Transverse colon (tissue), 4 donors: ENCODE measurements around the gene ADORA3. TPM values are rescaled to one million over a fixed set of nuclear protein-coding genes. Genes with fewer than 3 reads are reported as not detected.
"Not testable (repeated sequence)": the region's sequence is repeated elsewhere in the genome, so short reads cannot be mapped to it uniquely, and the experiment has no call there.

Source experiments
- DNase-seq: peaks from one replicate; pipeline ENCODE4 v3.0.0-alpha.2; 2019
- H3K27ac ChIP-seq, 4 donors: fragments of 200-600 bp; sonication (generic); 2 replicates each; pipeline ENCODE4 v1.5.1; 2016 to 2018; ENCODE audit warnings: inconsistent platforms in 4 of 4
- H3K27me3 ChIP-seq: fragments of 200-600 bp; sonication (generic); 2 replicates; pipeline ENCODE4 v1.5.1; 2017; ENCODE audit warnings: inconsistent platforms
- H3K36me3 ChIP-seq, 4 donors: fragments of 200-600 bp; sonication (generic); 2 replicates each; pipeline ENCODE4 v1.5.1; 2017 to 2019; ENCODE audit warnings: inconsistent platforms in 4 of 4
- H3K4me1 ChIP-seq, 4 donors: fragments of 200-600 bp; sonication (generic); 2 replicates each; pipeline ENCODE4 v1.5.1; 2017 to 2020; ENCODE audit warnings: inconsistent platforms in 4 of 4
- H3K4me3 ChIP-seq, 4 donors: fragments of 200-600 bp; sonication (generic); 1 replicate in 1 of 4; 2 replicates in 3 of 4; pipeline versions ENCODE4 v1.5.1 to v1.6.1; 2017 to 2019; ENCODE audit warnings: inconsistent platforms in 4 of 4
- H3K9me3 ChIP-seq, 2 donors: fragments of 200-600 bp; sonication (generic); 2 replicates each; pipeline ENCODE4 v1.5.1; 2017 to 2019; ENCODE audit warnings: inconsistent platforms in 2 of 2
- CTCF ChIP-seq, 5 experiments: fragments of 200-600 bp in 3 of 5; fragments of 450-650 bp in 2 of 5; sonication (generic) in 3 of 5; IDR thresholded peaks; 1 replicate in 2 of 5; 2 replicates in 3 of 5; pipeline ENCODE4 v1.5.1; 2016 to 2017; ENCODE audit warnings: antibody characterized with exemption in 5 of 5, inconsistent platforms in 3 of 5, mild to moderate bottlenecking in 2 of 5, moderate library complexity in 1 of 5
- EP300 ChIP-seq: sonication (generic); formaldehyde crosslinking; IDR thresholded peaks from one replicate; pipeline ENCODE4 v1.6.1; 2017; ENCODE audit warnings: antibody characterized with exemption, low read depth
- POLR2A ChIP-seq: fragments of 450-650 bp; IDR thresholded peaks from one replicate; pipeline ENCODE4 v1.6.1; 2016; ENCODE audit warnings: antibody characterized with exemption, mild to moderate bottlenecking, moderate library complexity
- POLR2AphosphoS5 ChIP-seq, 3 donors: sonication (generic); formaldehyde crosslinking; IDR thresholded peaks; one replicate each; pipeline ENCODE4 v1.6.1; 2016; ENCODE audit warnings: antibody characterized with exemption in 3 of 3
- WGBS, 2 donors: methylation state at CpG; one replicate each; pipeline ENCODE4 v1.1.5; 2018; ENCODE audit warnings: low coverage in 1 of 2; 5-methylcytosine and 5-hydroxymethylcytosine counted together
- in situ Hi-C, 4 donors: fragments of 200-750 bp; cut with MboI; loops; one replicate each; pipeline versions ENCODE4 v1.15.0 to v1.15.1; 2017; ENCODE audit warnings: low sequenced_read_pairs in 3 of 4, low pct_ligation_motif_present in 1 of 4, low pct_unique_long_range_greater_than_20kb in 1 of 4
- intact Hi-C: fragments of 100-400 bp; cut with DNase I; formaldehyde crosslinking; loops from one replicate; pipeline ENCODE4 v1.15.1; 2023; ENCODE audit warnings: low total_unique reads
- total RNA-seq, 4 donors: library from RNA; depleted of rRNA; stranded (reverse); fragments of >200 nt; gene quantifications; one replicate each; pipeline ENCODE4 v1.1.0, GENCODE V29; 2016

The ADORA3 gene
- 1 to 10 TPM in 2 of 4 donors, not detected in 2; 2.9 to 5.7 TPM for total RNA-seq

DNA sequence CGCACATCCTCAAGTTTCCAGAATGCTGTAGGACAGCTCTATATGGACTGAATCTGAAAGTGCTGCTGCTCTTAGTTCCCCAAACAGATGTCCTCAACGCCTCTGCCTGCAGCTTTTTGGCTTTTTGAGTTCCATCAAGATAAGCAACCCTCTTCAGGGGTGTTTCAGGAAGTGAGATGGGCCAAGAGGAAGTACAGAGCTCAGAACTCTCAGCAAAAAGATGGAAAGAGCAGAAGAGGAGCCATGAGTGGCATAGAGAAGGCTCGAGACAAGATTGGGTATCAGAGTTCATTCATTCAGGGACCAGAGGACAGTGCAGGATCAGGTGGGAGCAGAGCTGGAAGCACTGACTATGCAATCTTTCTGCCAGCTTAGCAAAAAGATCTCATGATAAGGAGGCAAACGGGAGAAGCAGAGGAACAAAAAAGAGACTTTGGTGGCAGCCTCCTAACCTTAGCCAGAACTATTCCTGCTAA is at the start of gene ADORA3, which contains the start of gene TMIGD3:
TSS of gene ADORA3 (minus strand) at position 49 of the 476 bp plus-strand sequence. CDS start 279 bp downstream, outside the sequence.
TSS of gene TMIGD3 (minus strand) at position 49 of the 476 bp plus-strand sequence. CDS start 279 bp downstream, outside the sequence.
- Histone ChIP-seq H3K27me3 (no peaks in the 10 kb centered on the region), H3K4me1 (peaks cover 13 to 28% (median 20%) of the 10 kb centered on the region in 4 donors), H3K9me3 (no peaks in the 10 kb centered on the region), H3K36me3 (no peaks in the 10 kb centered on the region), H3K27ac (peak within 1 kb of the TSS; percentile 31 to 59 (median 55)), H3K4me3 (peak within 1 kb of the TSS in 1 of 4 donors; percentile 2)
- DNase-seq = peak; percentile 41
- 67% methylated on average over 4 of the region's 4 CpGs; no CpG with 5 or more reads in 1 of the 2 donors for WGBS, 2 donors
- intact Hi-C loops (loop anchor here (10.0 kb wide), 1 partner anchor 251 kb away; the partner anchor contains the start of gene DDX20), in situ Hi-C loops (loop anchor here in 2 of 4 donors (10.0 kb wide), 2 partner anchors 151 to 251 kb away; partner anchors contain the start of gene DDX20 (in 1 of the 2))
- TF ChIP-seq EP300 = no peak
- peak; percentile 32 to 73 (median 43) for TF ChIP-seq POLR2AphosphoS5 (IDR thresholded peaks at IDR 0.05)
- TF ChIP-seq POLR2A = peak; percentile 57

DNA sequence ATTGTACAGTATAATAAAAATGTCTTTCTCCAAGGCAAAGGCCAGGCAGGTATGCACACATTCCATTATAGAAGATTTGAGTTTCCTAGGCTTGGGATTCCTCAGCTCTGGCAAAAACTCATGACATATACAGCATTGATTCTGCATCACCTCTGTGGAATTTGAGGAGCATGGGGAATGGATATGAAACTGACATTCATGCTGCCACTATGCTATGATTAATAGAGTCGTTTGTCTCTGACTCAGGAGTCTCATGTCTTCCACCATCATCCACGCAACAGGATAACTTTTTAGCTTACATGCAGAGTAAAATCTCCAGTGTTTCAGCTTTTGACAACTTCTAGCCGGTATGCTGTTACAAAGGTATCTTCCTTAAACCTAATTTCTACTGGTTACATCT is 49.8 kb upstream of the ADORA3 start:
- TF ChIP-seq EP300 = peak; percentile 6
- no peak for TF ChIP-seq CTCF (IDR thresholded peaks at IDR 0.05)
- H3K27me3 ChIP-seq = no peaks in the 10 kb centered on the region
- no peaks in the 10 kb centered on the region for H3K4me1 ChIP-seq
- no peak overlapping the region for H3K4me3 ChIP-seq
- intact Hi-C loops (no loop called here), in situ Hi-C loops (no loop called here)
- no peak for DNase-seq
- H3K36me3 ChIP-seq = no peaks in the 10 kb centered on the region
- 76% methylated on average over 3 of the region's 3 CpGs; no CpG with 5 or more reads in 1 of the 2 donors for WGBS, 2 donors
- peak overlapping the region in 3 of 4 donors; percentile 4 to 60 (median 49) for H3K27ac ChIP-seq
- H3K9me3 ChIP-seq = no peaks in the 10 kb centered on the region

GRCh38 chr1:111552587-111552986 is 49.2 kb upstream of the ADORA3 start:
- in situ Hi-C loops (no loop called here), intact Hi-C loops (no loop called here)
- Histone ChIP-seq H3K4me1 (no peaks in the 10 kb centered on the region), H3K4me3 (no peak overlapping the region), H3K9me3 (no peaks in the 10 kb centered on the region), H3K27me3 (no peaks in the 10 kb centered on the region), H3K36me3 (no peaks in the 10 kb centered on the region), H3K27ac (peak overlapping the region in 3 of 4 donors; percentile 4 to 60 (median 49))
- TF ChIP-seq EP300 = no peak
- TF ChIP-seq POLR2AphosphoS5 (IDR thresholded peaks at IDR 0.05) = no peak
- no peak for TF ChIP-seq POLR2A
- TF ChIP-seq CTCF (IDR thresholded peaks at IDR 0.05) = no peak
- no peak for DNase-seq

- TF ChIP-seq EP300 (no peak), POLR2A (no peak), POLR2AphosphoS5 (IDR thresholded peaks at IDR 0.05) (no peak), CTCF (IDR thresholded peaks at IDR 0.05) (no peak)
- Histone ChIP-seq H3K4me3 (no peak overlapping the region), H3K27me3 (no peaks in the 10 kb centered on the region), H3K36me3 (no peaks in the 10 kb centered on the region), H3K27ac (peak overlapping the region in 1 of 4 donors; percentile 9), H3K4me1 (no peaks in the 10 kb centered on the region), H3K9me3 (no peaks in the 10 kb centered on the region)
- in situ Hi-C loops = no loop called here
- 83 to 91% methylated on average over 8 of the region's 8 CpGs for WGBS, 2 donors
- intact Hi-C loops = no loop called here
- DNase-seq = no peak
Measured at GRCh38 chr1:111551623-111552411, 48.4 kb upstream of the ADORA3 start.

DNA sequence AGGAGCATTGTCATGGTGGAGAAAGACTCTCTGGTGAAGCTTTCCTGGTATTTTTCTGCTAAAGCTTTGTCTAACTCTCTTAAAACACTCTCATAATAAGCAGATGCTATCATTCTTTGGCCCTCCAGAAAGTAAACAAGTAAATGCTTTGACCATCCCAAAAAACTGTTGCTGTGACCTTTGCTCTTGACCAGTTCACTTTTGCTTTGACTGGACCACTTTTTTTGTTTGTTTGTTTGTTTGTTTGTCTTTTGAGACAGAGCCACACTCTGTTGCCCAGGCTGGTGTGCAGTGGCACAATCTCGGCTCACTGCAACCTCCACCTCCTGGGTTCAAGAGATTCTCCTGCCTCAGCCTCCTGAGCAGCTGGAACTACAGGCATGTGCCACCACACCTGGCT is 44.4 kb upstream of the ADORA3 start:
- intact Hi-C loops, H3K27ac ChIP-seq, H3K4me1 ChIP-seq, H3K9me3 ChIP-seq, H3K27me3 ChIP-seq, in situ Hi-C loops, H3K36me3 ChIP-seq, H3K4me3 ChIP-seq, DNase-seq: not testable (repeated sequence)
- 79% methylated on average over 1 of the region's 1 CpG; no CpG with 5 or more reads in 1 of the 2 donors for WGBS, 2 donors
